Stimulated activated CD8-positive, alpha-beta memory T cell treated with anti-CD3 and anti-CD28 coated beads, Interleukin-7, amount 100 ng/mL, for 24 hours (primary cell): ENCODE results near the gene FBXO39.
"Not testable (repeated sequence)": the region's sequence is repeated elsewhere in the genome, so short reads cannot be mapped to it uniquely, and the experiment has no call there.

Source experiments
- DNase-seq: peaks from one replicate; pipeline ENCODE4 v3.0.0-alpha.2; 2020; ENCODE audit warnings: low read depth

Gene FBXO39

DNA sequence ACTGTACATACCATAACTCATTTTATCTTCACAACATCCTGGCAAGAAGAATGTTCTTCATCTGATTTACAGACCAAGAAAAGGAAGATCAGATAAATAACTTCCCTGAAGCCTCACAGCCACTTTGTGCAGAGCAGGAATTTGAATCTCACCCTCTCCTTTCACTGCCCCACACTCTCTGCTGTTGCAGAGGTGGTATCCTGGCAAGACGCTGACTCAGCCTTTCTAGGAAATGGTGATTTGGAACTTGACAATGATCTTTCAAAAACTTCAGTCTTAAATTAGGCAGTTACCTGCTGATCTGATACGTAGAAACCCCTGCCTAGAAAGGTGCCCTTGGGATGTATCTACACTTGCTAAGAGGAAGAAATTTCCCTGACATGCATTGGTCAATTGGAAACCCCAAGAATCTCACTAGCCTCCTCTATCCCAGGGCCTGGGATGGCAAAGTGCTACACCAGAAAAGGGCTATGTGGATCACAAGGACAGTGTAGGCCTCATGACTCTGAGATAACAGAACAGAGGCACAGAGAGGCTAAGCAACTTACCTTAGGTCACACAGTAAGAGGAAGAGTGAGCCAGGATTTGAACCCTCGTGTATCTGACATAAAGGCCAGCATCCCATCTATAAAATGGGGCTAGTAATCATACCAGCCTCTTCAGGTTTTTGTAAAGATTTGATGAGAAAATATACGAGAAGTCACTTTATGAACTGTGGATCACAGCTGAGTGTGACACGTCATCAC is 17.9 kb downstream of the FBXO39 start:
- DNase-seq = no peak

GRCh38 chr17:6796017-6796886 is 20.2 kb downstream of the FBXO39 start:
- no peak for DNase-seq

GRCh38 chr17:6796887-6797490 is 21.0 kb downstream of the FBXO39 start:
- no peak for DNase-seq

- no peak for DNase-seq
These were observed 21.8 kb downstream of the FBXO39 start for GRCh38 chr17:6797718-6798351.

DNA sequence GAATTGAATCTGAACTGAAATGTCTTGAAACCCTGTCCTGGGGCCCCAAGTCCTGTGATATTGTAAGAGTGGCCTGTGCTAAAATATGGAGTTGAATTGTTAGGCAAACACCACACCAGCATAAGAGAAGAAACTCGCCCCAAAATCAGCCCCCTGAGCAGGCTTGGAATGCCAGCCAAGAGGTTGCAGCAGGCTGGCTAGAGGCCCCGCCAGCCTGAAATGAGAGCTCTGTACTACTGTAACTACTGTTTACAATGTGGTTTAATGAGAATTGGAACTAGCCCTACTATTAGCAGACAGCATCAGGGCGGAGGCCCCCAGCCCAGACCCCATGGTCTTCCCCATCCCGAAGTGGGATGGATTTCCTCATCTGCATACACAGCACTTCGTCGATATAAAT is 23.7 kb downstream of the FBXO39 start:
- no peak for DNase-seq

DNA sequence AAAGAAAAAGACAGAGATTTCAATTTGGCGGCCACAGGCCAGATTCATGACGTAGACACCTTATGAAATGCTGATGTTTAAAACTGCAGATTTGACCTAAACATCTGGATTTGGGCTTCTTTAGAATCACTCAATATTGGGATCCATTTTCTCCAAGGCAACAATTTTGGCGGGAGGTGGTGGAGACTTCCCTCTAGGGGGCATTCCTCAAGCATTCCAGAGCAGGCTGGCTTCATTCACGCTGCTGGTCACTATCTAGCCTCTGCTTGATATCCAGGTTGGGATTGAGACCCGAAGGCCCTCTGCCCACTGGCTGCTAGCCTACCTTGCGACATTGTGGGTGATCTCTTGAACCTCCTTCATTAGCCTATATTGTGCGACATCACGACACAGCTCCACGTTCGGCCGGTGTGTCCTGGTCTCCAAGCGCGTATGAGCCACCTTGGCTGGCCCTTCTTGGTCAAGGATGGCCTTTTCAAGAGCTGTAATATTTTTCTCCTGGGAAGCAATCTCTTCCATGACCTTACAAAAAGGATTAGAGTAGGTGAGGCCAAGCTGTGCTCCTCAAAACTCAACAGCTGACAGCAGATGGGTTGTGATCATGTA is 24.5 kb downstream of the FBXO39 start:
- no peak for DNase-seq

DNA sequence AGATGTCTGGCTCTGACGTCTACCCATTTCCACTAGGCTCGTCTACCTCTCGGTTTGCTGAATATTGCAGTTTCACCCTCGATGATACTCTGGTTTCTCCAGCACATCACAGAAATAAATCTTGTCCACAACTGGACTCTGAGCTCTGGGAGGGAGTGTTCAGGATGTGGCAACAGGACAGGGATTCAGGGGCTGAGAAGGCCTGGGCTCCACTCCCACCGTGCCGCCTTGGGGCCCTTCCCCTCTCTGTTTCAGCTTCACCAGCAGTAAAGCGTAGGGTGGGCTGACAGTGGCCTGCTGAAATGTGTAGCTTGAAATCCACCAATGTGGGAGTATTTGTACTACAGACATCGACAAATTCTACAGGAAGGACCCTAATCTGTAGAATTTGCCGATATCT is 35.5 kb downstream of the FBXO39 start:
- DNase-seq = no peak

DNA sequence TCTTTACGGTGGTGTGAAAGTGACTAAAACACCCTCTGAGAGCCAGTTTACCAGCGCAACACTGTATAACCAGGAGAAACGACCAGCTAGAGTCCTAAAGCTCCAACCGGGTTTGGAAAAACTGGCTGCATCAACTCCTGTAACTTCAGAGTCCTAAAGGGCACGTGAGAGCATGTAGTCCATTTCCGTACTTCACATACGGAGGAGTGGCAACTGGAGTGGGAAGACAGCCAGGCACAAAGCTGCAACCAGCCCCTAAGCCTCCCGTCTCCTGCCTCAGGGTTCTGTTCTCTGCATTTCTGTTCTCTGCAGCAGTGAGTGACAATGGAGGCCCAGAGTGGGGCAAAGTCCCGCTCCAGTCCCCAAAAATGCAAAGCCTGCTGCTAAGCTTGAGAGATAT is 36.3 kb downstream of the FBXO39 start:
- DNase-seq = no peak

DNA sequence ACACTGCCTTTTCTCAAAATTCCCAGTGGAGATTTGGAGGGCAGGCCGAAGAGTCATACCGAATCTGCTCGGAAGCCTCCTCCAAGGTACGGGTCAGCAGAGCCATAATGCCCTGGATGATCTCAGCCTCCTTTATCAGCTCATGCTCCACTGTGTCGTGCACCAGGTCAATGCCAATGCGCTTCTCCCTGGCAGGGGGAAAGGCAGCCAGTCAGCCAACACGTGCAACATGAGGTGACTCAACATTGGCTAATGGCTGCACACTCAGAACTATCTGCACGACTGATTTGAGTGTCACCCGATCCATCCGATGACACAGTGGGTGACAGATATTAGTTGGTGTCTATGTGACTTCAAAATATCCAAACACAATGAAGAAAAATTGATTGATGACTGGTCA is 39.8 kb downstream of the FBXO39 start:
- no peak for DNase-seq

DNA sequence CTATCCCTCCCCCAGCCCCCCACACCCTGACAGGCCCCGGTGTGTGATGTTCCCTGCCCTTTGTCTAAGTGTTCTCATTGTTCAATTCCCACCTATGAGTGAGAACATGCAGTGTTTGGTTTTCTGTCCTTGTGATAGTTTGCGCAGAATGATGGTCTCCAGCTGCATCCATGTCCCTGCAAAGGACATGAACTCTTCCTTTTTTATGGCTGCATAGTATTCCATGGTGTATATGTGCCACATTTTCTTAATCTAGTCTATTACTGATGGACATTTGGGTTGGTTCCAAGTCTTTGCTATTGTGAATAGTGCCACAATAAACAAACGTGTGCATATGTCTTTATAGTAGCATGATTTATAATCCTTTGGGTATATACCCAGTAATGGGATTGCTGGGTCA is 40.4 kb downstream of the FBXO39 start:
- not testable (repeated sequence) for DNase-seq

- no peak for DNase-seq
These were observed 42.9 kb downstream of the FBXO39 start for GRCh38 chr17:6818938-6819337.

DNA sequence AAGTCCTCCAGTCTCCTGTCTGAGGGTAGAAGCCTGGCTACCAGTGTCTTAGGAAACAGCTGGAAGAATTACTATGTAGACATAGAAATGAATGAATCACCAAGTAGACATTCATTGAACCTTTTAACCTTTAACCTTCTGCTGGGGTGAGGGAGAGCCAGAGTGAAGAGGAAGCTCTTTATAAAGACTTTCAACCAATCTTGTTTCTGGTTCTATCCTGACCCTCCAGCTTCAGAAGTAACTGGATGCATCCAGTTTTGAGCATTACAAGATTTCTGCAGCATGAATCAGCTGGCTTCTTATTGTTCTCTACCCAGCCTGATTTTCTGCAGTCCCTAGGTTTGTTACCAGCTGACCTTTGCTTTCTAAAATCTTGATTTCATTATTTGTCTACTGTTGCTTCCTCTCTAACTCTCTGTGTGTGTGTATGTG is 47.0 kb downstream of the FBXO39 start:
- DNase-seq = no peak

- no peak for DNase-seq
These were observed 54.5 kb downstream of the FBXO39 start for GRCh38 chr17:6830383-6830986.

DNA sequence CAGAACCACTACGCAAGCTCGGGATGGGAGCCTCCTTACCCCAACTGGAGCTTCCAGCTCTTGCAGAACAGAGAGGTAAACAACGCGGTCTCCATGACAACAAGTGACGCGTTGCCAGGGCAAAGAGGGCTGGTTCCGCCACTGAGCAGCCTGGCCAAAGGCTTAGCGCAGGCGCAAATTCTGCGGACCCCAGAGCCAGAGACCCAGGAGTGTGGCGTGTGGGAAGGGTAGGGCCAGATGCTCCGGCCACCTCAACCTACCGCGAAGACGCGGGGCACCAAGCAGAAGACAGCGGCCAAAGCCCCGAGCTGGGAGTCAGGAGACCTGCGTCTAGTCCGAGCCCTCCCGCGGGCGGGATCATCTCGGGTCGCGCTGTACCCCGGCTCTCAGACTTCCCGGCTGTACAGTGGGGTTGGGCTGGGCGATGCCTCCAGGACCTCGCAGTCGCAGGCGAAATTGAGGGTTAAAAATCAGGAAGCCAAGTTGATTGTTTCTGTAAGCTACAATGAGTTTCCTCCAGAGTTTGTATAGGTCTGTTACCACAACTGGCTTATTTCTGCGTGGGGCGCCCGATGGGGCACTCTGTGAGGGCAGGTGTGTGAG is 55.7 kb downstream of the FBXO39 start, which contains the start of gene TEKT1:
TSS of gene TEKT1 (minus strand) at position 69 of the 603 bp plus-strand sequence. CDS start 1,353 bp downstream, outside the sequence.
- DNase-seq = peak; percentile 34
